ENCODE measurements around the gene STRIP2.

GRCh38 chr7:129433847-129434674, at the start of gene STRIP2:
- TF ChIP-seq EZH2 (IDR thresholded peaks at IDR 0.05; ENCODE audit: borderline replicate concordance) (no peak), CTCF (IDR thresholded peaks at IDR 0.05; ENCODE audit: poor library complexity) (peak; percentile 22), EZH2phosphoT487 (IDR thresholded peaks at IDR 0.05; ENCODE audit: low read depth, severe bottlenecking, unreplicated experiment) (no peak)
